A549 (cell line): ENCODE measurements around the gene PITPNC1. TPM values are rescaled to one million over a fixed set of nuclear protein-coding genes. Genes with fewer than 3 reads are reported as not detected.

Experiments
- ATAC-seq, 2 experiments: fragments of 200-7000 bp in 1 of 2; fragments of >200 bp in 1 of 2; cut with Nextera tagmentation in 1 of 2; cut with Tn5 transposase in 1 of 2; 3 replicates each; pipeline versions ENCODE4 v1.8.0 to v1.9.1; 2018 to 2020; ENCODE audit warnings: mild to moderate bottlenecking in 1 of 2, moderate library complexity in 1 of 2
- CTCF ChIA-PET: fragments of 300-600 bp; sonication (Branson Sonifier 250); formaldehyde crosslinking; extraction: SDS; loops from one replicate; lab custom pipeline; 2021; ENCODE audit warnings: antibody characterized with exemption, inconsistent platforms; lab: Yijun Ruan, JAX
- POLR2A ChIA-PET: fragments of 350-600 bp; formaldehyde crosslinking; extraction: SDS; loops from one replicate; lab custom pipeline; 2021; ENCODE audit warnings: antibody characterized with exemption, inconsistent platforms; lab: Yijun Ruan, JAX
- DNase-seq, 2 experiments: peaks; one replicate each; pipeline versions ENCODE4 v3.0.0 to v3.0.0-alpha.2; 2011 to 2016; ENCODE audit warnings: low read depth in 1 of 2, low spot score in 1 of 2
- FAIRE-seq: peaks from 2 replicates; lab custom pipeline; 2011; peaks lifted over from hg19 to GRCh38; lab: Jason Lieb, UNC
- H3K27ac ChIP-seq, 2 experiments: fragments of >200 bp; sonication (Bioruptor Twin); formaldehyde crosslinking; 3 replicates each; pipeline ENCODE4 v1.5.1; 2016 to 2017
- H3K4me1 ChIP-seq: fragments of >200 bp; sonication (Bioruptor Twin); formaldehyde crosslinking; 3 replicates; pipeline ENCODE4 v1.6.1; 2016
- H3K4me2 ChIP-seq: fragments of >200 bp; sonication (Bioruptor Twin); formaldehyde crosslinking; 3 replicates; pipeline ENCODE4 v1.6.1; 2016
- H3K4me3 ChIP-seq: fragments of >200 bp; sonication (Bioruptor Twin); formaldehyde crosslinking; 3 replicates; pipeline ENCODE4 v1.5.1; 2016
- H3K9me3 ChIP-seq: fragments of >200 bp; sonication (Bioruptor Twin); formaldehyde crosslinking; 3 replicates; pipeline ENCODE4 v1.6.1; 2016
- ATOH8 ChIP-seq: fragments of 250-450 bp; sonication (Bioruptor Pico); IDR thresholded peaks from 2 replicates; pipeline ENCODE4 v1.5.0; 2020; ENCODE audit warnings: low read depth, mild to moderate bottlenecking, moderate library complexity
- BCL3 ChIP-seq: fragments of >200 bp; sonication (Bioruptor Twin); formaldehyde crosslinking; IDR thresholded peaks from 3 replicates; pipeline ENCODE4 v1.6.1; 2016
- CEBPB ChIP-seq, 2 experiments: fragments of >200 bp in 1 of 2; sonication (Bioruptor Twin) in 1 of 2; formaldehyde crosslinking in 1 of 2; IDR thresholded peaks; 2 replicates each; pipeline ENCODE4 v1.6.1; 2012 to 2016
- CHD2 ChIP-seq: fragments of 150-350 bp; IDR thresholded peaks from 2 replicates; pipeline ENCODE4 v1.6.1; 2014; ENCODE audit warnings: low read length; ENCODE audit not compliant: partially characterized antibody
- CHD4 ChIP-seq: fragments of 200-600 bp; sonication (generic); IDR thresholded peaks from 2 replicates; pipeline ENCODE4 v1.6.1; 2016; ENCODE audit warnings: antibody characterized with exemption, mild to moderate bottlenecking, borderline replicate concordance
- E2F6 ChIP-seq: IDR thresholded peaks from 2 replicates; pipeline ENCODE4 v1.6.1; 2012; ENCODE audit warnings: low read depth, borderline replicate concordance
- EHF ChIP-seq: fragments of 250-450 bp; sonication (Bioruptor Pico); IDR thresholded peaks from 2 replicates; pipeline ENCODE4 v1.5.0; 2020; ENCODE audit warnings: mild to moderate bottlenecking
- EHMT2 ChIP-seq: fragments of 200-600 bp; sonication (generic); IDR thresholded peaks from 2 replicates; pipeline ENCODE4 v1.6.1; 2016; ENCODE audit warnings: antibody characterized with exemption, low read depth, mild to moderate bottlenecking, moderate library complexity
- EP300 ChIP-seq, 2 experiments: fragments of >200 bp; sonication (Bioruptor Twin); formaldehyde crosslinking; IDR thresholded peaks; 2 replicates in 1 of 2; 3 replicates in 1 of 2; pipeline ENCODE4 v1.6.1; 2016 to 2017
- FOSB ChIP-seq: fragments of 250-450 bp; sonication (Bioruptor Pico); IDR thresholded peaks from 2 replicates; pipeline ENCODE4 v1.5.0; 2020; ENCODE audit warnings: mild to moderate bottlenecking, moderate library complexity
- FOSL2 ChIP-seq, 2 experiments: fragments of 450-650 bp in 1 of 2; fragments of >200 bp in 1 of 2; sonication (Bioruptor Twin) in 1 of 2; formaldehyde crosslinking; IDR thresholded peaks; 2 replicates each; pipeline versions ENCODE4 v1.5.0 to v1.6.1; 2016 to 2020; ENCODE audit warnings: mild to moderate bottlenecking in 1 of 2, moderate library complexity in 1 of 2
- FOXS1 ChIP-seq: fragments of 250-450 bp; sonication (Bioruptor Pico); IDR thresholded peaks from 2 replicates; pipeline ENCODE4 v1.5.0; 2020; ENCODE audit warnings: mild to moderate bottlenecking, moderate library complexity
- HES2 ChIP-seq: fragments of >200 bp; sonication (Bioruptor Twin); formaldehyde crosslinking; IDR thresholded peaks from 2 replicates; pipeline ENCODE4 v1.6.1; 2016
- HEYL ChIP-seq: fragments of 250-450 bp; sonication (Bioruptor Pico); IDR thresholded peaks from 2 replicates; pipeline ENCODE4 v1.8.0; 2021; ENCODE audit warnings: mild to moderate bottlenecking, moderate library complexity
- HOXA7 ChIP-seq: fragments of 250-450 bp; sonication (Bioruptor Pico); IDR thresholded peaks from 2 replicates; pipeline ENCODE4 v1.5.0; 2020; ENCODE audit warnings: mild to moderate bottlenecking, moderate library complexity
- JUNB ChIP-seq: fragments of >200 bp; sonication (Bioruptor Twin); formaldehyde crosslinking; IDR thresholded peaks from 2 replicates; pipeline ENCODE4 v1.6.1; 2016
- KDM1A ChIP-seq: fragments of 200-600 bp; sonication (generic); IDR thresholded peaks from 2 replicates; pipeline ENCODE4 v1.6.1; 2016; ENCODE audit warnings: low read depth, mild to moderate bottlenecking
- KDM5A ChIP-seq: fragments of 200-600 bp; sonication (generic); IDR thresholded peaks from 2 replicates; pipeline ENCODE4 v1.6.1; 2016; ENCODE audit warnings: antibody characterized with exemption, mild to moderate bottlenecking
- NR3C1 ChIP-seq: fragments of >200 bp; sonication (Bioruptor Twin); formaldehyde crosslinking; IDR thresholded peaks from 3 replicates; pipeline ENCODE4 v1.6.1; 2017
- POLR2A ChIP-seq: IDR thresholded peaks from 2 replicates; pipeline ENCODE4 v1.6.1; 2012; ENCODE audit warnings: mild to moderate bottlenecking, low read length
- RFX5 ChIP-seq: fragments of 450-650 bp; IDR thresholded peaks from 2 replicates; pipeline ENCODE4 v1.7.1; 2014; ENCODE audit warnings: antibody characterized with exemption, mild to moderate bottlenecking, moderate library complexity
- RNF2 ChIP-seq: fragments of 200-600 bp; sonication (generic); IDR thresholded peaks from 2 replicates; pipeline ENCODE4 v1.6.1; 2016; ENCODE audit warnings: low read depth, mild to moderate bottlenecking, antibody characterized with exemption, moderate library complexity, borderline replicate concordance
- SREBF2 ChIP-seq: fragments of 450-650 bp; IDR thresholded peaks from 2 replicates; pipeline ENCODE4 v1.6.1; 2014; ENCODE audit warnings: mild to moderate bottlenecking, moderate library complexity
- TP53 ChIP-seq: fragments of 250-450 bp; sonication (Bioruptor Pico); IDR thresholded peaks from 2 replicates; pipeline ENCODE4 v1.5.0; 2021; ENCODE audit warnings: mild to moderate bottlenecking, moderate library complexity
- USF2 ChIP-seq: fragments of 450-650 bp; IDR thresholded peaks from 2 replicates; pipeline ENCODE4 v1.6.1; 2014; ENCODE audit warnings: antibody characterized with exemption
- ZC3H11A ChIP-seq: fragments of 450-650 bp; IDR thresholded peaks from 2 replicates; pipeline ENCODE4 v1.6.1; 2014; ENCODE audit warnings: antibody characterized with exemption, mild to moderate bottlenecking
- ZNF302 ChIP-seq: fragments of 250-450 bp; sonication (Bioruptor Pico); IDR thresholded peaks from 2 replicates; pipeline ENCODE4 v1.9.0; 2021; ENCODE audit warnings: inconsistent platforms, mild to moderate bottlenecking, moderate library complexity
- WGBS: methylation state at CpG from one replicate; pipeline ENCODE4 v1.1.6; 2017; ENCODE audit errors: missing lambda C conversion rate; 5-methylcytosine and 5-hydroxymethylcytosine counted together
- polyA plus RNA-seq, 4 experiments: library from polyadenylated mRNA; depleted of rRNA in 3 of 4; stranded (reverse); fragments of >200 nt; fragmentation: RNase III in 1 of 4; extraction: RNeasy Plus Mini Kit Qiagen cat#74134 plus additional on column Dnase treatment in 1 of 4; gene quantifications; 2 replicates in 3 of 4; 3 replicates in 1 of 4; pipeline ENCODE4 v1.2.3, GENCODE V29; 2011 to 2017

Gene PITPNC1
- polyA plus RNA-seq, 2 of the 4 experiments (the other 2 are of a cell fraction), result 3.7 to 11.2 TPM

- no peak overlapping the region for H3K4me2 ChIP-seq
- CTCF ChIA-PET, result interaction anchor here (0.9 to 3.0 kb wide), 2 partner anchors 8 to 264 kb away, joined by 4 to 13 read pairs; no protein-coding TSS in a partner anchor
- POLR2A ChIA-PET, result no interaction called here
- 67% methylated on average over 4 of the region's 4 CpGs for WGBS
- ATAC-seq (no peak), FAIRE-seq (no peak), DNase-seq (no peak)
- no peak overlapping the region for H3K27ac ChIP-seq
- TF ChIP-seq EHF, result no peak
- TF ChIP-seq TP53 (CRISPR knock-in tag), result no peak
- TF ChIP-seq RNF2, result no peak
- TF ChIP-seq ZC3H11A, result no peak
- no peak for TF ChIP-seq CHD4
- TF ChIP-seq RFX5, result no peak
- TF ChIP-seq POLR2A, result no peak
- no peak for TF ChIP-seq FOSB (CRISPR knock-in tag)
- no peak for TF ChIP-seq HES2
- TF ChIP-seq ZNF302 (CRISPR knock-in tag), result no peak
- H3K4me1 ChIP-seq, result no peaks in the 10 kb centered on the region
- H3K4me3 ChIP-seq, result no peak overlapping the region
- H3K9me3 ChIP-seq, result no peaks in the 10 kb centered on the region
Measured at GRCh38 chr17:67638871-67639270, 261.8 kb downstream of the PITPNC1 start.

GRCh38 chr17:67639555-67639954 lies 262.5 kb downstream of the PITPNC1 start:
- WGBS, result 31% methylated on average over 4 of the region's 4 CpGs
- Histone ChIP-seq H3K4me2 (no peak overlapping the region), H3K9me3 (no peaks in the 10 kb centered on the region), H3K27ac (no peak overlapping the region), H3K4me3 (no peak overlapping the region), H3K4me1 (no peaks in the 10 kb centered on the region)
- TF ChIP-seq CHD2 (no peak), HOXA7 (CRISPR knock-in tag) (no peak), TP53 (CRISPR knock-in tag) (no peak), USF2 (no peak), ZC3H11A (no peak), POLR2A (no peak), FOSL2 (IDR thresholded peaks at IDR 0.05) (no peak), FOSL2 (CRISPR knock-in tag; IDR thresholded peaks at IDR 0.05) (no peak), KDM5A (no peak)
- no peak for ATAC-seq
- POLR2A ChIA-PET, result no interaction called here
- CTCF ChIA-PET, result interaction anchor here (0.7 to 3.0 kb wide), 3 partner anchors 9 to 265 kb away, joined by 4 to 13 read pairs (median 4); no protein-coding TSS in a partner anchor
- DNase-seq, result no peak
- no peak for FAIRE-seq

- FAIRE-seq (no peak), DNase-seq (no peak), ATAC-seq (no peak)
- ChIA-PET POLR2A (no interaction called here), CTCF (interaction anchor here (0.6 to 3.0 kb wide), 6 partner anchors 9 to 265 kb away, joined by 3 to 13 read pairs (median 4); no protein-coding TSS in a partner anchor)
- Histone ChIP-seq H3K4me2 (no peak overlapping the region), H3K4me1 (no peaks in the 10 kb centered on the region), H3K9me3 (no peaks in the 10 kb centered on the region), H3K4me3 (no peak overlapping the region), H3K27ac (no peak overlapping the region)
- TF ChIP-seq E2F6 (no peak), HEYL (no peak)
- 90% methylated on average over 8 of the region's 8 CpGs for WGBS
Measured at GRCh38 chr17:67639979-67640378, 262.9 kb downstream of the PITPNC1 start.

GRCh38 chr17:67642488-67642887 lies 265.4 kb downstream of the PITPNC1 start:
- 88% methylated on average over 5 of the region's 5 CpGs for WGBS
- no peak overlapping the region for H3K4me3 ChIP-seq
- no peak overlapping the region for H3K4me2 ChIP-seq
- ATAC-seq (no peak), DNase-seq (no peak), FAIRE-seq (no peak)
- no peaks in the 10 kb centered on the region for H3K4me1 ChIP-seq
- H3K27ac ChIP-seq, result no peak overlapping the region
- ChIA-PET POLR2A (no interaction called here), CTCF (interaction anchor here (0.6 kb wide), 1 partner anchor 91 kb away, joined by 3 read pairs; no protein-coding TSS in a partner anchor)
- H3K9me3 ChIP-seq, result no peaks in the 10 kb centered on the region
- TF ChIP-seq FOXS1 (CRISPR knock-in tag) (no peak), EHMT2 (no peak), CHD2 (no peak), CEBPB (IDR thresholded peaks at IDR 0.05) (no peak), EP300 (IDR thresholded peaks at IDR 0.05) (no peak), NR3C1 (no peak), HEYL (no peak), JUNB (no peak), ATOH8 (CRISPR knock-in tag) (no peak), SREBF2 (no peak), FOSL2 (IDR thresholded peaks at IDR 0.05) (no peak), FOSL2 (CRISPR knock-in tag; IDR thresholded peaks at IDR 0.05) (no peak), BCL3 (no peak), USF2 (no peak), KDM1A (no peak)
